Measurements from ENCODE around the gene RPS14.

The RPS14 gene

GRCh38 chr5:150496098-150496497 lies 46.6 kb upstream of the RPS14 start:
- POLR2A ChIA-PET, result no interaction called here
- CTCF ChIA-PET, result interaction anchor here (1.2 to 6.6 kb wide), 5 partner anchors 9 to 55 kb away, joined by 3 to 26 read pairs (median 4); no protein-coding TSS in a partner anchor
- TF ChIP-seq CTCF (IDR thresholded peaks at IDR 0.05; ENCODE audit: control extremely low read depth, extremely low read depth, low read depth, missing control alignments), result no peak
- DNase-seq (ENCODE audit: extremely low spot score), result no peak

GRCh38 chr5:150492621-150493020 lies 43.1 kb upstream of the RPS14 start:
- ChIA-PET POLR2A (interaction anchor here (0.7 kb wide), 1 partner anchor 825 kb away, joined by 8 read pairs; no protein-coding TSS in a partner anchor), CTCF (interaction anchor here (0.8 to 6.5 kb wide), 7 partner anchors 9 to 354 kb away, joined by 3 to 45 read pairs (median 3); no protein-coding TSS in a partner anchor)

GRCh38 chr5:150491876-150492275 lies 42.3 kb upstream of the RPS14 start:
- no peak for DNase-seq (ENCODE audit: extremely low spot score)
- POLR2A ChIA-PET, result no interaction called here
- CTCF ChIA-PET, result interaction anchor here (0.8 to 6.5 kb wide), 8 partner anchors 10 to 355 kb away, joined by 3 to 45 read pairs (median 4); no protein-coding TSS in a partner anchor
- no peak for TF ChIP-seq CTCF (IDR thresholded peaks at IDR 0.05; ENCODE audit: control extremely low read depth, extremely low read depth, low read depth, missing control alignments)

More at GRCh38 chr5:150492621-150493020, 43.1 kb upstream of the RPS14 start:
- no peak for TF ChIP-seq CTCF (IDR thresholded peaks at IDR 0.05; ENCODE audit: control extremely low read depth, extremely low read depth, low read depth, missing control alignments)
- no peak for DNase-seq (ENCODE audit: extremely low spot score)

GRCh38 chr5:150490754-150491153 lies 41.2 kb upstream of the RPS14 start:
- ChIA-PET POLR2A (interaction anchor here (1.1 to 1.6 kb wide), 2 partner anchors 8 to 41 kb away, joined by 4 to 5 read pairs; partner anchors contain the start of gene RPS14), CTCF (interaction anchor here (0.6 to 6.5 kb wide), 9 partner anchors 9 to 310 kb away, joined by 3 to 45 read pairs (median 5); partner anchors contain the start of gene RPS14)
- no peak for DNase-seq (ENCODE audit: extremely low spot score)
- no peak for TF ChIP-seq CTCF (IDR thresholded peaks at IDR 0.05; ENCODE audit: control extremely low read depth, extremely low read depth, low read depth, missing control alignments)

GRCh38 chr5:150490296-150490669 lies 40.7 kb upstream of the RPS14 start:
- TF ChIP-seq CTCF (IDR thresholded peaks at IDR 0.05; ENCODE audit: control extremely low read depth, extremely low read depth, low read depth, missing control alignments), result no peak
- ChIA-PET CTCF (interaction anchor here (0.6 to 6.5 kb wide), 15 partner anchors 9 to 310 kb away, joined by 3 to 45 read pairs (median 5); partner anchors contain the start of gene RPS14), POLR2A (interaction anchor here (0.9 to 1.6 kb wide), 4 partner anchors 8 to 80 kb away, joined by 4 to 8 read pairs (median 5); partner anchors contain the start of genes CD74 and RPS14)
- no peak for DNase-seq (ENCODE audit: extremely low spot score)

GRCh38 chr5:150489360-150490295 lies 40.1 kb upstream of the RPS14 start:
- peak; percentile 86 for DNase-seq (ENCODE audit: extremely low spot score)
- POLR2A ChIA-PET, result interaction anchor here (0.9 to 1.6 kb wide), 4 partner anchors 9 to 79 kb away, joined by 4 to 8 read pairs (median 5); partner anchors contain the start of genes CD74 and RPS14
- CTCF ChIA-PET, result interaction anchor here (0.7 to 6.5 kb wide), 16 partner anchors 10 to 72 kb away, joined by 3 to 45 read pairs (median 5); partner anchors contain the start of gene RPS14
- TF ChIP-seq CTCF (IDR thresholded peaks at IDR 0.05; ENCODE audit: control extremely low read depth, extremely low read depth, low read depth, missing control alignments), result no peak
